IMR-90 (cell line): ENCODE results near the gene WNT7A. TPM values are rescaled to one million over a fixed set of nuclear protein-coding genes. Genes with fewer than 3 reads are reported as not detected.

ENCODE experiments used
- ATAC-seq: fragments of 200-7000 bp; cut with Tn5 transposase; 2 replicates; pipeline ENCODE4 v1.9.1; 2020; ENCODE audit warnings: low read depth, mild to moderate bottlenecking, moderate library complexity
- BruUV-seq: library from RNA; stranded (reverse); fragments of 400-500 nt; replicated peaks from 2 replicates; lab custom pipeline; 2021; lab: Mats Ljungman, UMichigan
- CTCF ChIA-PET: fragments of 300-600 bp; formaldehyde crosslinking; extraction: SDS; loops from one replicate; lab custom pipeline; 2021; ENCODE audit warnings: antibody characterized with exemption; lab: Yijun Ruan, JAX
- POLR2A ChIA-PET: fragments of 300-600 bp; sonication (Branson Sonifier 250); formaldehyde crosslinking; loops from one replicate; lab custom pipeline; 2022; ENCODE audit warnings: antibody characterized with exemption; ENCODE audit not compliant: unreplicated experiment; lab: Charles Lee
- DNase-seq: peaks from one replicate; pipeline ENCODE4 v3.0.0; 2013
- H2AFZ ChIP-seq: replicated peaks from 2 replicates; pipeline ENCODE3; 2013; ENCODE audit warnings: low read length, mild to moderate bottlenecking; ENCODE audit not compliant: poor library complexity
- H2AK5ac ChIP-seq: 2 replicates; pipeline ENCODE4 v1.6.1; 2013; ENCODE audit warnings: low read depth, low read length, inconsistent platforms
- H2AK9ac ChIP-seq: replicated peaks from 2 replicates; pipeline ENCODE3; 2013; ENCODE audit warnings: mild to moderate bottlenecking, low read depth, low read length, moderate library complexity; ENCODE audit not compliant: poor library complexity
- H2BK120ac ChIP-seq: 2 replicates; pipeline ENCODE4 v1.6.1; 2013; ENCODE audit warnings: low read depth, low read length, inconsistent platforms
- H2BK15ac ChIP-seq: 3 replicates; pipeline ENCODE4 v1.6.1; 2013; ENCODE audit warnings: low read depth, low read length, inconsistent platforms
- H2BK20ac ChIP-seq: 2 replicates; pipeline ENCODE4 v1.6.1; 2013; ENCODE audit warnings: low read depth, mild to moderate bottlenecking, inconsistent platforms, low read length, moderate library complexity
- H2BK5ac ChIP-seq: 2 replicates; pipeline ENCODE4 v1.6.1; 2013; ENCODE audit warnings: mild to moderate bottlenecking, low read depth, low read length, inconsistent platforms; ENCODE audit not compliant: poor library complexity, severe bottlenecking
- H3K14ac ChIP-seq: replicated peaks from 2 replicates; pipeline ENCODE4 v1.6.1; 2013; ENCODE audit warnings: low read depth, low read length, inconsistent platforms
- H3K18ac ChIP-seq: 2 replicates; pipeline ENCODE4 v1.6.1; 2013; ENCODE audit warnings: low read depth, low read length, control low read depth
- H3K23ac ChIP-seq: 2 replicates; pipeline ENCODE4 v1.6.1; 2013; ENCODE audit warnings: low read depth, low read length, inconsistent platforms
- H3K27ac ChIP-seq: 2 replicates; pipeline ENCODE4 v1.5.1; 2013; ENCODE audit warnings: mild to moderate bottlenecking, control low read depth, low read length; ENCODE audit not compliant: insufficient read depth
- H3K27me3 ChIP-seq: 2 replicates; pipeline ENCODE4 v1.6.1; 2013; ENCODE audit warnings: low read length; ENCODE audit not compliant: control insufficient read depth, insufficient read depth
- H3K36me3 ChIP-seq: 2 replicates; pipeline ENCODE4 v1.6.1; 2013; ENCODE audit warnings: low read length, mixed read lengths; ENCODE audit not compliant: control insufficient read depth, insufficient read depth
- H3K4ac ChIP-seq: 2 replicates; pipeline ENCODE4 v1.6.1; 2013; ENCODE audit warnings: low read depth, low read length, inconsistent platforms
- H3K4me1 ChIP-seq: 2 replicates; pipeline ENCODE4 v1.6.1; 2013; ENCODE audit warnings: low read length, mixed read lengths; ENCODE audit not compliant: control insufficient read depth, insufficient read depth
- H3K4me2 ChIP-seq: 2 replicates; pipeline ENCODE4 v1.6.1; 2013; ENCODE audit warnings: low read depth, mild to moderate bottlenecking, control low read depth, low read length, moderate library complexity
- H3K4me3 ChIP-seq: 2 replicates; pipeline ENCODE4 v1.5.1; 2013; ENCODE audit warnings: low read depth, mild to moderate bottlenecking, control low read depth, low read length, moderate library complexity; ENCODE audit not compliant: insufficient read depth
- H3K56ac ChIP-seq: 2 replicates; pipeline ENCODE4 v1.6.1; 2013; ENCODE audit warnings: low read length, inconsistent platforms; ENCODE audit not compliant: insufficient read depth; ENCODE audit errors: extremely low read depth
- H3K79me1 ChIP-seq, 2 experiments: 2 replicates each; pipeline ENCODE4 v1.6.1; 2013; ENCODE audit warnings: low read length in 2 of 2, inconsistent platforms in 1 of 2, low read depth in 1 of 2
- H3K9ac ChIP-seq: 2 replicates; pipeline ENCODE4 v1.6.1; 2013; ENCODE audit warnings: low read depth, low read length, control low read depth
- H3K9me1 ChIP-seq: 2 replicates; pipeline ENCODE4 v1.6.1; 2013; ENCODE audit warnings: low read length, inconsistent platforms; ENCODE audit not compliant: insufficient read depth
- H3K9me3 ChIP-seq: 2 replicates; pipeline ENCODE4 v1.6.1; 2013; ENCODE audit warnings: low read length; ENCODE audit not compliant: control insufficient read depth, insufficient read depth
- H4K20me1 ChIP-seq: 2 replicates; pipeline ENCODE4 v1.6.1; 2013; ENCODE audit warnings: low read length, inconsistent platforms; ENCODE audit not compliant: insufficient read depth
- H4K5ac ChIP-seq: 2 replicates; pipeline ENCODE4 v1.6.1; 2013; ENCODE audit warnings: mild to moderate bottlenecking, low read depth, low read length, control low read depth
- H4K8ac ChIP-seq, 2 experiments: 2 replicates each; pipeline ENCODE4 v1.6.1; 2013; ENCODE audit warnings: low read depth in 2 of 2, low read length in 2 of 2, control low read depth in 1 of 2, inconsistent platforms in 1 of 2
- H4K91ac ChIP-seq: 2 replicates; pipeline ENCODE4 v1.6.1; 2013; ENCODE audit warnings: low read depth, low read length, inconsistent platforms; ENCODE audit not compliant: insufficient read depth
- BHLHE40 ChIP-seq: fragments of 150-350 bp; IDR thresholded peaks from 2 replicates; pipeline ENCODE4 v1.6.1; 2016; ENCODE audit warnings: mild to moderate bottlenecking, low read depth, low read length
- CEBPB ChIP-seq: IDR thresholded peaks from 2 replicates; pipeline ENCODE4 v1.6.1; 2012; ENCODE audit warnings: low read depth, low read length, improper control_type of control experiment
- CHD1 ChIP-seq: IDR thresholded peaks from 2 replicates; pipeline ENCODE4 v1.6.1; 2012; ENCODE audit warnings: low read depth, low read length, improper control_type of control experiment
- ELK1 ChIP-seq: fragments of 150-350 bp; IDR thresholded peaks from 2 replicates; pipeline ENCODE4 v1.6.1; 2016; ENCODE audit warnings: low read depth, mild to moderate bottlenecking, low read length, moderate library complexity, borderline replicate concordance
- FOS ChIP-seq: fragments of 150-350 bp; IDR thresholded peaks from 2 replicates; pipeline ENCODE4 v1.6.1; 2016; ENCODE audit warnings: low read depth, low read length
- MAFK ChIP-seq: IDR thresholded peaks from 2 replicates; pipeline ENCODE4 v1.6.1; 2012; ENCODE audit warnings: low read depth, low read length, improper control_type of control experiment
- MAZ ChIP-seq: IDR thresholded peaks from 2 replicates; pipeline ENCODE4 v1.6.1; 2012; ENCODE audit warnings: low read depth, mild to moderate bottlenecking, low read length, improper control_type of control experiment, moderate library complexity, borderline replicate concordance
- MXI1 ChIP-seq: IDR thresholded peaks from 2 replicates; pipeline ENCODE4 v1.6.1; 2012; ENCODE audit warnings: low read depth, mild to moderate bottlenecking, low read length, moderate library complexity, borderline replicate concordance
- NFE2L2 ChIP-seq: fragments of 150-350 bp; IDR thresholded peaks from 2 replicates; pipeline ENCODE4 v1.6.1; 2016; ENCODE audit warnings: low read depth, mild to moderate bottlenecking, low read length
- POLR2A ChIP-seq: IDR thresholded peaks from 2 replicates; pipeline ENCODE4 v1.6.1; 2012; ENCODE audit warnings: mild to moderate bottlenecking, low read depth, low read length
- RAD21 ChIP-seq: IDR thresholded peaks from 2 replicates; pipeline ENCODE4 v1.6.1; 2012; ENCODE audit warnings: low read length, improper control_type of control experiment
- RCOR1 ChIP-seq: IDR thresholded peaks from 2 replicates; pipeline ENCODE4 v1.6.1; 2012; ENCODE audit warnings: mild to moderate bottlenecking, low read length, improper control_type of control experiment; ENCODE audit not compliant: insufficient replicate concordance
- RFX5 ChIP-seq: IDR thresholded peaks from 2 replicates; pipeline ENCODE4 v1.8.0; 2012; ENCODE audit warnings: low read depth, mild to moderate bottlenecking, low read length, moderate library complexity
- SMC3 ChIP-seq: fragments of 150-350 bp; IDR thresholded peaks from 2 replicates; pipeline ENCODE4 v1.6.1; 2016; ENCODE audit warnings: low read depth, mild to moderate bottlenecking, antibody characterized with exemption, low read length, moderate library complexity
- USF2 ChIP-seq: fragments of 150-350 bp; IDR thresholded peaks from 2 replicates; pipeline ENCODE4 v1.6.1; 2017; ENCODE audit warnings: mild to moderate bottlenecking, antibody characterized with exemption, low read length, low read depth
- WGBS, 2 experiments: methylation state at CpG; one replicate each; pipeline versions ENCODE4 v1.1.5 to v1.1.7; 2013; ENCODE audit warnings: missing lambda C conversion rate in 2 of 2; ENCODE audit not compliant: insufficient read length in 1 of 2; ENCODE audit errors: extremely low coverage in 2 of 2; 5-methylcytosine and 5-hydroxymethylcytosine counted together
- dilution Hi-C: fragments of 300-500 bp; cut with HindIII; formaldehyde crosslinking; loops from one replicate; pipeline ENCODE4 v1.14.3; 2018; ENCODE audit warnings: low sequenced_read_pairs; ENCODE audit not compliant: unreplicated experiment
- in situ Hi-C: fragments of 300-500 bp; cut with MboI; formaldehyde crosslinking; loops from 3 replicates; pipeline ENCODE4 v1.14.3; 2019; ENCODE audit warnings: low sequenced_read_pairs, inconsistent platforms, mixed read lengths
- intact Hi-C: fragments of 100-400 bp; cut with micrococcal nuclease; formaldehyde crosslinking; loops from 2 replicates; pipeline ENCODE4 v1.10.0; 2022
- polyA plus RNA-seq, 3 experiments: library from polyadenylated mRNA; depleted of rRNA; stranded (reverse); fragments of >200 nt; gene quantifications; 2 replicates each; pipeline ENCODE4 v1.2.3, GENCODE V29; 2012; ENCODE audit warnings: low replicate concordance in 1 of 3
- total RNA-seq: library from RNA; depleted of rRNA; stranded (reverse); fragments of >200 nt; gene quantifications from 2 replicates; pipeline ENCODE4 v1.2.3, GENCODE V29; 2012

Gene WNT7A
- total and polyA plus RNA-seq, 2 of the 4 experiments (the other 2 are of a cell fraction): not detected

GRCh38 chr3:13834258-13835035 lies 45.4 kb downstream of the WNT7A start:
- Histone ChIP-seq H3K36me3 (no peaks in the 10 kb centered on the region), H3K4ac (no peak overlapping the region), H4K20me1 (no peaks in the 10 kb centered on the region), H3K18ac (no peak overlapping the region), H3K23ac (no peak overlapping the region), H3K14ac (no peak overlapping the region), H2AFZ (no peak overlapping the region), H3K9me3 (peaks cover 3% of the 10 kb centered on the region; the same call in 1 of the 2 replicates), H3K27me3 (no peaks in the 10 kb centered on the region), H3K27ac (no peak overlapping the region), H2BK20ac (no peak overlapping the region), H4K5ac (no peak overlapping the region), H2AK9ac (peak overlapping the region; percentile 16), H3K4me1 (no peaks in the 10 kb centered on the region), H2BK120ac (no peak overlapping the region), H2BK15ac (no peak overlapping the region), H3K9me1 (no peaks in the 10 kb centered on the region), H3K4me3 (no peak overlapping the region), H4K8ac (no peak overlapping the region), H2BK5ac (no peak overlapping the region), H4K91ac (no peak overlapping the region), H3K79me1 (no peaks in the 10 kb centered on the region), H2AK5ac (no peak overlapping the region), H3K9ac (no peak overlapping the region), H3K56ac (no peak overlapping the region), H3K4me2 (no peak overlapping the region)
- DNase-seq (no peak), ATAC-seq (no peak)
- CTCF ChIA-PET: interaction anchor here (0.5 kb wide), 1 partner anchor 846 kb away, joined by 3 read pairs; no protein-coding TSS in a partner anchor
- 54% methylated on average over 8 of the region's 14 CpGs; no CpG with 5 or more reads in 1 of the 2 experiments for WGBS, 2 experiments
- dilution Hi-C loops (no loop called here), intact Hi-C loops (no loop called here), in situ Hi-C loops (no loop called here)
- BruUV-seq: no TSS peak
- POLR2A ChIA-PET: no interaction called here
- TF ChIP-seq RAD21 (no peak), MXI1 (no peak), CHD1 (no peak), MAFK (no peak), SMC3 (no peak), NFE2L2 (no peak), MAZ (no peak), FOS (no peak), RFX5 (no peak), CEBPB (no peak), USF2 (no peak), BHLHE40 (no peak), RCOR1 (no peak), POLR2A (no peak), ELK1 (no peak)
